ENCODE results near the gene TGFBR2. TPM values are rescaled to one million over a fixed set of nuclear protein-coding genes. Genes with fewer than 3 reads are reported as not detected.
A peak's percentile ranks its signal among the peaks of the same experiment; 100 is the strongest.
"Not testable (repeated sequence)": the region's sequence is repeated elsewhere in the genome, so short reads cannot be mapped to it uniquely, and the experiment has no call there.

The TGFBR2 gene
- total RNA-seq, 2 donors from 2014 or later = 37.7 to 45.9 TPM

- no peaks in the 10 kb centered on the region for H3K9me3 Mint-ChIP-seq
- no peaks in the 10 kb centered on the region for H3K27me3 Mint-ChIP-seq (ENCODE audit: low read depth)
- DNase-seq (no peak), ATAC-seq (replicated peaks in 1 of 2) (peak; percentile 16 to 25)
- peaks cover 10 to 31% of the 10 kb centered on the region in 2 donors for H3K36me3 Mint-ChIP-seq (ENCODE audit: insufficient read depth in 2 of 2)
- peaks cover 94% of the 10 kb centered on the region for H3K4me1 Mint-ChIP-seq (ENCODE audit: low read depth)
- H3K27ac Mint-ChIP-seq = peak overlapping the region; percentile 94
- H3K4me3 Mint-ChIP-seq = peak overlapping the region; percentile 76 to 80
Observed at GRCh38 chr3:30661098-30661873, 54.9 kb downstream of the TGFBR2 start.

- DNase-seq (no peak), ATAC-seq (replicated peaks in 1 of 2) (no peak)
- Mint-ChIP-seq H3K4me3 (peak overlapping the region; percentile 76 to 80), H3K27ac (peak overlapping the region; percentile 94), H3K4me1 (ENCODE audit: low read depth) (peaks cover 94% of the 10 kb centered on the region), H3K9me3 (no peaks in the 10 kb centered on the region), H3K27me3 (ENCODE audit: low read depth) (no peaks in the 10 kb centered on the region), H3K36me3 (ENCODE audit: insufficient read depth in 2 of 2) (peaks cover 7 to 26% of the 10 kb centered on the region in 2 donors)
Observed at GRCh38 chr3:30662836-30663235, 56.4 kb downstream of the TGFBR2 start.

GRCh38 chr3:30663533-30664241 lies 57.3 kb downstream of the TGFBR2 start:
- peaks cover 94% of the 10 kb centered on the region for H3K4me1 Mint-ChIP-seq (ENCODE audit: low read depth)
- ATAC-seq (replicated peaks in 1 of 2) (no peak), DNase-seq (no peak)
- no peaks in the 10 kb centered on the region for H3K9me3 Mint-ChIP-seq
- peak overlapping the region; percentile 76 to 80 for H3K4me3 Mint-ChIP-seq
- H3K36me3 Mint-ChIP-seq (ENCODE audit: insufficient read depth in 2 of 2) = peaks cover 8 to 29% of the 10 kb centered on the region in 2 donors
- H3K27me3 Mint-ChIP-seq (ENCODE audit: low read depth) = no peaks in the 10 kb centered on the region
- H3K27ac Mint-ChIP-seq = peak overlapping the region; percentile 94

GRCh38 chr3:30664459-30664858 lies 58.1 kb downstream of the TGFBR2 start:
- Mint-ChIP-seq H3K9me3 (no peaks in the 10 kb centered on the region), H3K4me3 (peak overlapping the region; percentile 76 to 80), H3K36me3 (ENCODE audit: insufficient read depth in 2 of 2) (peaks cover 7 to 24% of the 10 kb centered on the region in 2 donors), H3K27me3 (ENCODE audit: low read depth) (no peaks in the 10 kb centered on the region), H3K4me1 (ENCODE audit: low read depth) (peaks cover 94% of the 10 kb centered on the region), H3K27ac (peak overlapping the region; percentile 94)
- no peak for DNase-seq
- ATAC-seq (replicated peaks in 1 of 2) = no peak

- H3K4me3 Mint-ChIP-seq = peak overlapping the region; percentile 76 to 80
- H3K36me3 Mint-ChIP-seq (ENCODE audit: insufficient read depth in 2 of 2) = peaks cover 8 to 27% of the 10 kb centered on the region in 2 donors
Observed at GRCh38 chr3:30664884-30665283, 58.5 kb downstream of the TGFBR2 start.

GRCh38 chr3:30665539-30665938 lies 59.1 kb downstream of the TGFBR2 start:
- peaks cover 11 to 33% of the 10 kb centered on the region in 2 donors for H3K36me3 Mint-ChIP-seq (ENCODE audit: insufficient read depth in 2 of 2)
- no peaks in the 10 kb centered on the region for H3K27me3 Mint-ChIP-seq (ENCODE audit: low read depth)
- no peak for DNase-seq
- H3K9me3 Mint-ChIP-seq = peaks cover 0 to 3% of the 10 kb centered on the region in 2 donors
- peak overlapping the region; percentile 94 for H3K27ac Mint-ChIP-seq
- peaks cover 97% of the 10 kb centered on the region for H3K4me1 Mint-ChIP-seq (ENCODE audit: low read depth)
- H3K4me3 Mint-ChIP-seq = peak overlapping the region; percentile 76 to 80
- ATAC-seq (replicated peaks in 1 of 2) = no peak

More at GRCh38 chr3:30664884-30665283, 58.5 kb downstream of the TGFBR2 start:
- DNase-seq = no peak
- peak overlapping the region; percentile 94 for H3K27ac Mint-ChIP-seq
- H3K9me3 Mint-ChIP-seq = no peaks in the 10 kb centered on the region
- no peaks in the 10 kb centered on the region for H3K27me3 Mint-ChIP-seq (ENCODE audit: low read depth)
- peaks cover 95% of the 10 kb centered on the region for H3K4me1 Mint-ChIP-seq (ENCODE audit: low read depth)
- ATAC-seq (replicated peaks in 1 of 2) = peak in 1 of 2 donors; percentile 30

- peaks cover 12 to 34% of the 10 kb centered on the region in 2 donors for H3K36me3 Mint-ChIP-seq (ENCODE audit: insufficient read depth in 2 of 2)
- peak; percentile 18 to 21 for ATAC-seq (replicated peaks in 1 of 2)
- H3K27ac Mint-ChIP-seq = peak overlapping the region; percentile 89
- peaks cover 97% of the 10 kb centered on the region for H3K4me1 Mint-ChIP-seq (ENCODE audit: low read depth)
- H3K27me3 Mint-ChIP-seq (ENCODE audit: low read depth) = no peaks in the 10 kb centered on the region
- DNase-seq = no peak
- peaks cover 0 to 3% of the 10 kb centered on the region in 2 donors for H3K9me3 Mint-ChIP-seq
- H3K4me3 Mint-ChIP-seq = peak overlapping the region; percentile 48 to 65
Observed at GRCh38 chr3:30666572-30667279, 60.3 kb downstream of the TGFBR2 start.

- peak overlapping the region; percentile 33 to 48 for H3K4me3 Mint-ChIP-seq
- no peaks in the 10 kb centered on the region for H3K27me3 Mint-ChIP-seq (ENCODE audit: low read depth)
- DNase-seq (no peak), ATAC-seq (replicated peaks in 1 of 2) (peak; percentile 47 to 48)
- H3K4me1 Mint-ChIP-seq (ENCODE audit: low read depth) = peaks cover 97% of the 10 kb centered on the region
- H3K9me3 Mint-ChIP-seq = peaks cover 0 to 3% of the 10 kb centered on the region in 2 donors
- peaks cover 14 to 30% of the 10 kb centered on the region in 2 donors for H3K36me3 Mint-ChIP-seq (ENCODE audit: insufficient read depth in 2 of 2)
- no peak overlapping the region for H3K27ac Mint-ChIP-seq
Observed at GRCh38 chr3:30667280-30667651, 60.9 kb downstream of the TGFBR2 start.

GRCh38 chr3:30668051-30668609 lies 61.7 kb downstream of the TGFBR2 start:
- Mint-ChIP-seq H3K4me1 (ENCODE audit: low read depth) (peaks cover 96% of the 10 kb centered on the region), H3K27me3 (ENCODE audit: low read depth) (no peaks in the 10 kb centered on the region), H3K36me3 (ENCODE audit: insufficient read depth in 2 of 2) (peaks cover 20 to 38% of the 10 kb centered on the region in 2 donors), H3K4me3 (peak overlapping the region in 1 of 2 donors; percentile 39), H3K27ac (peak overlapping the region; percentile 86), H3K9me3 (peaks cover 0 to 3% of the 10 kb centered on the region in 2 donors)
- DNase-seq = no peak
- ATAC-seq (replicated peaks in 1 of 2) = no peak

GRCh38 chr3:30669360-30669934 lies 63.0 kb downstream of the TGFBR2 start:
- not testable (repeated sequence) for H3K27me3 Mint-ChIP-seq (ENCODE audit: low read depth)
- peak overlapping the region; percentile 81 for H3K27ac Mint-ChIP-seq

GRCh38 chr3:30670292-30670691 lies 63.9 kb downstream of the TGFBR2 start:
- Mint-ChIP-seq H3K27ac (peak overlapping the region; percentile 81), H3K4me3 (peak overlapping the region in 1 of 2 donors; percentile 14)

More at GRCh38 chr3:30669360-30669934, 63.0 kb downstream of the TGFBR2 start:
- ATAC-seq (replicated peaks in 1 of 2); DNase-seq; H3K9me3 Mint-ChIP-seq: not testable (repeated sequence)
- peaks cover 93% of the 10 kb centered on the region for H3K4me1 Mint-ChIP-seq (ENCODE audit: low read depth)
- H3K36me3 Mint-ChIP-seq (ENCODE audit: insufficient read depth in 2 of 2) = peaks cover 20 to 44% of the 10 kb centered on the region in 2 donors
- peak overlapping the region in 1 of 2 donors; percentile 14 for H3K4me3 Mint-ChIP-seq

More at GRCh38 chr3:30670292-30670691, 63.9 kb downstream of the TGFBR2 start:
- Mint-ChIP-seq H3K9me3 (peaks cover 0 to 3% of the 10 kb centered on the region in 2 donors), H3K27me3 (ENCODE audit: low read depth) (no peaks in the 10 kb centered on the region), H3K36me3 (ENCODE audit: insufficient read depth in 2 of 2) (peaks cover 28 to 53% of the 10 kb centered on the region in 2 donors), H3K4me1 (ENCODE audit: low read depth) (peaks cover 93% of the 10 kb centered on the region)
- no peak for ATAC-seq (replicated peaks in 1 of 2)
- DNase-seq = no peak

Data from activated T-cell treated with anti-CD3 and anti-CD28 coated beads, Interleukin-2, amount 50 U/mL, for 72 hours (primary cell).